Loucy (cell line): ENCODE measurements around the gene GSTM3.
"Not testable (repeated sequence)": the region's sequence is repeated elsewhere in the genome, so short reads cannot be mapped to it uniquely, and the experiment has no call there.

Experiments
- H2AFZ ChIP-seq: fragments of 200-600 bp; sonication (generic); 2 replicates; pipeline ENCODE4 v1.6.0; 2016; ENCODE audit warnings: antibody characterized with exemption, mild to moderate bottlenecking, low read length, moderate library complexity
- H3F3A ChIP-seq: fragments of 200-600 bp; 2 replicates; pipeline ENCODE4 v1.6.0; 2016; ENCODE audit warnings: antibody characterized with exemption, low read depth, mild to moderate bottlenecking
- H3K27me3 ChIP-seq: fragments of 200-600 bp; sonication (generic); 2 replicates; pipeline ENCODE4 v1.6.1; 2014; ENCODE audit warnings: low read length, mild to moderate bottlenecking; ENCODE audit not compliant: insufficient read depth, poor library complexity, severe bottlenecking
- H3K36me3 ChIP-seq: fragments of 200-600 bp; sonication (generic); 2 replicates; pipeline ENCODE4 v1.6.1; 2016; ENCODE audit warnings: low read length; ENCODE audit not compliant: insufficient read depth
- H3K4me1 ChIP-seq: fragments of 200-600 bp; sonication (generic); 2 replicates; pipeline ENCODE4 v1.5.1; 2014; ENCODE audit warnings: low read length, mild to moderate bottlenecking; ENCODE audit not compliant: insufficient read depth, poor library complexity, severe bottlenecking
- H3K4me2 ChIP-seq: fragments of 200-600 bp; sonication (generic); 2 replicates; pipeline ENCODE4 v1.6.0; 2014; ENCODE audit warnings: antibody characterized with exemption, low read length, low read depth, mild to moderate bottlenecking; ENCODE audit not compliant: poor library complexity, severe bottlenecking
- H3K4me3 ChIP-seq: fragments of 200-600 bp; sonication (generic); 2 replicates; pipeline ENCODE4 v1.5.1; 2014; ENCODE audit warnings: low read length, mild to moderate bottlenecking, mixed read lengths; ENCODE audit not compliant: poor library complexity, severe bottlenecking
- H3K79me2 ChIP-seq: fragments of 200-600 bp; sonication (generic); 2 replicates; pipeline ENCODE4 v1.6.1; 2014; ENCODE audit warnings: low read length; ENCODE audit not compliant: insufficient read depth
- H3K9ac ChIP-seq: fragments of 200-600 bp; sonication (generic); 2 replicates; pipeline ENCODE4 v1.6.0; 2014; ENCODE audit warnings: mild to moderate bottlenecking, low read depth, low read length, moderate library complexity; ENCODE audit not compliant: poor library complexity, severe bottlenecking
- H3K9me2 ChIP-seq: fragments of 200-600 bp; sonication (generic); replicated peaks from 2 replicates; pipeline ENCODE4 v1.6.1; 2016; ENCODE audit warnings: low read depth, low read length, mixed read lengths
- H3K9me3 ChIP-seq: fragments of 200-600 bp; sonication (generic); 2 replicates; pipeline ENCODE4 v1.6.1; 2014; ENCODE audit warnings: mild to moderate bottlenecking, antibody characterized with exemption, low read length, low read depth; ENCODE audit not compliant: insufficient read depth
- H4K20me1 ChIP-seq: fragments of 200-600 bp; sonication (generic); 2 replicates; pipeline ENCODE4 v1.6.0; 2014; ENCODE audit warnings: antibody characterized with exemption, low read length, mild to moderate bottlenecking; ENCODE audit not compliant: insufficient read depth, poor library complexity, severe bottlenecking
- EZH2phosphoT487 ChIP-seq: fragments of 200-600 bp; IDR thresholded peaks from 2 replicates; pipeline ENCODE4 v1.6.1; 2018; ENCODE audit warnings: antibody characterized with exemption, mild to moderate bottlenecking, moderate library complexity, borderline replicate concordance
- TF ChIP-seq, protein P1 (sequence below): fragments of 200-600 bp; sonication (generic); conservative IDR thresholded peaks from 2 replicates; pipeline ENCODE4 v1.5.1; 2014; ENCODE audit warnings: mild to moderate bottlenecking, antibody characterized with exemption, low read length

GSTM3 gene

DNA sequence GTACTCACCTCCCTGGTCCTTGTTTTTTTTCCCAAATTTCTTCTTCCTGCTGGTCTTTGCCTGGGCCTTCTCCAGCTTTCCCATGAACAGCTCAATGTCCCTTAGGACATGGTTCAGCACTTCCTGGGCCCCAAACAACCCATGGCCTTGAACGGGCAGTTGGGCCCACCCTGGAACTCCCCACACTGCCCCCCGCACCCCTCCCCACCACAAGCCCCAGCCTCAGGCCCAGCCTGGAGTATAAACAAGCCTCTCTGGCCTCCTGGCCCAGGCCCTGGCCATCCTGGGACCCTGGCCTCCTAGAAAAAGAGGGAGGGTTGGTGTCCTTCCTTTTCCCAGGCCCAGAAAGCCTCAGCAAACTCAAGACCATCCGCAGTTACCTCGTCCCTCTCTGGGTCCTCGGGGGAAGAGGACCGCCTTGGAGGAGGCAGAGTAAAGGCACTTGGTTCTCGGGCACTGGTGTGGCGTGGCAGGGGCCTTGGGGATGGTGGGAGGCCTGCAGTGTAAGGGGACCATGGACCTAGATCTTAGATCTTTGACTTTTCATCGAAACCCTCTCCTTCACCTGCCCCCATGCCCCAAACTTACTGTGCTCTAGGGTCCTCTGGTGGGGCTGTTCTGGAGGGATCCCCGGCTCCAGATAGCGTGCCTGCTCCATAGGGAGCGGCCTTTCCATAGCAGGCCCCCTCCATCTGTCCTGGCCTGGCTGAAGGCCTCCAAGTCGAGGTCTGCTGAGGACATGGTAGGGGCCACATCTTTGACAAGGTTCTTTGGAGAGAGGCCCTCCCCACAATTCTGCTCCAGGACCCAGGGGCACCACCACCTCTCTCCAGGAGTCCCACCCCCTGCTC lies 17.3 kb upstream of the GSTM3 start:
- Histone ChIP-seq H2AFZ (no peak overlapping the region), H3F3A (no peaks in the 10 kb centered on the region), H3K27me3 (no peaks in the 10 kb centered on the region), H3K4me3 (no peak overlapping the region), H3K9me3 (no peaks in the 10 kb centered on the region), H4K20me1 (no peaks in the 10 kb centered on the region), H3K4me1 (peaks cover 3% of the 10 kb centered on the region), H3K9ac (no peak overlapping the region), H3K4me2 (no peak overlapping the region), H3K36me3 (no peaks in the 10 kb centered on the region), H3K79me2 (no peaks in the 10 kb centered on the region), H3K9me2 (no peaks in the 10 kb centered on the region)
- TF ChIP-seq, protein P1, sequence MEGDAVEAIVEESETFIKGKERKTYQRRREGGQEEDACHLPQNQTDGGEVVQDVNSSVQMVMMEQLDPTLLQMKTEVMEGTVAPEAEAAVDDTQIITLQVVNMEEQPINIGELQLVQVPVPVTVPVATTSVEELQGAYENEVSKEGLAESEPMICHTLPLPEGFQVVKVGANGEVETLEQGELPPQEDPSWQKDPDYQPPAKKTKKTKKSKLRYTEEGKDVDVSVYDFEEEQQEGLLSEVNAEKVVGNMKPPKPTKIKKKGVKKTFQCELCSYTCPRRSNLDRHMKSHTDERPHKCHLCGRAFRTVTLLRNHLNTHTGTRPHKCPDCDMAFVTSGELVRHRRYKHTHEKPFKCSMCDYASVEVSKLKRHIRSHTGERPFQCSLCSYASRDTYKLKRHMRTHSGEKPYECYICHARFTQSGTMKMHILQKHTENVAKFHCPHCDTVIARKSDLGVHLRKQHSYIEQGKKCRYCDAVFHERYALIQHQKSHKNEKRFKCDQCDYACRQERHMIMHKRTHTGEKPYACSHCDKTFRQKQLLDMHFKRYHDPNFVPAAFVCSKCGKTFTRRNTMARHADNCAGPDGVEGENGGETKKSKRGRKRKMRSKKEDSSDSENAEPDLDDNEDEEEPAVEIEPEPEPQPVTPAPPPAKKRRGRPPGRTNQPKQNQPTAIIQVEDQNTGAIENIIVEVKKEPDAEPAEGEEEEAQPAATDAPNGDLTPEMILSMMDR: no peak
- no peak for TF ChIP-seq EZH2phosphoT487

DNA sequence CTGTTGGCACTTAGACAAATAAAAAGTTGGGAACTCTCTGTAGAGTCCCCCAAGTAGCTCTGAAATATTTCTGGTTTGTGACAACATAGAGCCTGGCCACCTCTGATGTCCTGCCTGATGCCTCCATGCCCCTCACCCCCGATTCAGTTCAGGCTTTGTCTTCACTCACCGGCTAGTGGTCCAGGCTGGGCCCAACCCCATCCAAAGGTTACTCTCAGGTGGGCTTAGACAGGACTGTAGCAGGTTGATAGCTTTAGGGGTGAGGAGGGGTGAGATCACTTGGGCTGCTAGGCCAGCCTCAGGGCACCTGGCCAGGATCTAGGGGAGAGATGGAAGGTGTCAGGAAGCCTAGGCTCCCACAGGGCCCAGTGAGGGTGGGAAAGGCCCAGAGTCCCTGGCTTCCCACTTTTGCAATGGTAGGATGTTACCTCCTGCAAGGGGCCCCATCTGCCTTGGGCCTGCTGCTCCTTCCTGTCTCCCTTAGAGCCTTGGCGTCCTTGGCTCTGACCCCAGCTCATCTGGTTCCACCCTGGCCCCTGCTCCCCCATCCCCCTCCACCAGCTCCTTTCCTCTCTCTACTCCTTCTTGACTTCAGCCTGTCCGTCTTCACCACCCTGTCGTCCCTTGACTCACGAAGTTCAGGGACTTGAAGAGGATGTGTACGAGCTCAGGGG lies 16.1 kb upstream of the GSTM3 start:
- Histone ChIP-seq H3K9me2 (no peaks in the 10 kb centered on the region), H4K20me1 (no peaks in the 10 kb centered on the region)

DNA sequence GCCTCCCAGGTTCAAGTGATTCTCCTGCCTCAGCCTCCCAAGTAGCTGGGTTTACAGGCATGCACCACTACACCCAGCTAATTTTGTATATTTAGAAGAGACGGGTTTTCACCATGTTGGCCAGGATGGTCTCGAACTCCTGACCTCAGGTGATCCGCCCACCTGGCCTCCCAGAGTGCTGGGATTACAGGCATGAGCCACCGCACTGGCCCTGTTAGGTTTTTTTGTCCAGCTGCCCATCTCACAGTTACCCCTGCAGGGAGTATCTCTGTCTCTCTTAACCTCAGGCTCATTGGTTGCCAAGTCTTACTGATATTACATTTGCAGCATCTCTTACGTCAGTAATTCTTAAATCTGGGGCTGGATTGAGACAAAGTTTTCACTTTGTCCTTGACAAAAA lies 15.5 kb upstream of the GSTM3 start:
- not testable (repeated sequence) for H3K9ac ChIP-seq, H3K4me3 ChIP-seq, H3F3A ChIP-seq, H3K9me3 ChIP-seq, H3K79me2 ChIP-seq, H4K20me1 ChIP-seq, H3K27me3 ChIP-seq, H3K4me1 ChIP-seq, H2AFZ ChIP-seq, H3K4me2 ChIP-seq, H3K9me2 ChIP-seq, H3K36me3 ChIP-seq

More for the DNA sequence above, 16.1 kb upstream of the GSTM3 start:
- H3K4me2 ChIP-seq: no peak overlapping the region
- no peaks in the 10 kb centered on the region for H3K9me3 ChIP-seq
- H3F3A ChIP-seq: no peaks in the 10 kb centered on the region
- H3K27me3 ChIP-seq: no peaks in the 10 kb centered on the region
- no peaks in the 10 kb centered on the region for H3K36me3 ChIP-seq
- no peak overlapping the region for H2AFZ ChIP-seq
- H3K9ac ChIP-seq: no peak overlapping the region
- TF ChIP-seq, protein P1: no peak
- TF ChIP-seq EZH2phosphoT487: no peak
- H3K4me3 ChIP-seq: no peak overlapping the region
- H3K4me1 ChIP-seq: no peaks in the 10 kb centered on the region
- H3K79me2 ChIP-seq: no peaks in the 10 kb centered on the region
